ENCODE results near the gene DCC.

DCC gene

DNA sequence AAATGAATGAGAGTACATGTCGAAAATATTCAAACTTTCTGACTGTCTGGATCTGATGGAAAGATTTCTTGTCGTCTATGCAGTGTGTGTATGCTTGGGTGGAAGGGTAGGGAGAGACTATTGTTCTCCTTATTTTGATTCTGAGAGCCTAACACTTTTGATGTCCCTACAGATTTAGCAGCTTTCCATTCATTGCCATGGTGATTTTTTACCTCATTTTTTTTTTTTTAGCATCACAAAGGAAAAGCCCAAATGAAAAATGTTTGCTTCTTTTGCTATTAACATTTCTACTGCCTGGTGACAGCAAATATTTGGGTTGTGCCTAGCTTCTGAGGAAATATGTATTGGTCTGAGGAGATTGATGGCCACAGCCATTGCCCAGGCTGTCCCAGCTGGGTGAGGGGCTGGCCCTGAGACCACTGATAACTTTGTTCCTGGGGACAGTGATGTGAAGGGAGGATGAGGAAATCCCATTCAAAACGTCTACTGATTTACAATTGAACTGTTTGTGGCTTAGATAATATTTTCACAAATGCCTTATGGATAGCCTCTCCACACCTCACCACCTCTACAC lies 558.6 kb downstream of the DCC start:
- Histone ChIP-seq H3K9ac (no peak overlapping the region), H3K27ac (no peak overlapping the region), H3K4me3 (no peak overlapping the region), H3K27me3 (no peaks in the 10 kb centered on the region), H3K36me3 (no peaks in the 10 kb centered on the region), H3K9me3 (no peaks in the 10 kb centered on the region), H3K4me1 (no peaks in the 10 kb centered on the region), H3K4me2 (no peak overlapping the region), H4K20me1 (no peaks in the 10 kb centered on the region)
- TF ChIP-seq Cebpa-rat (IDR thresholded peaks at IDR 0.05): no peak

DNA sequence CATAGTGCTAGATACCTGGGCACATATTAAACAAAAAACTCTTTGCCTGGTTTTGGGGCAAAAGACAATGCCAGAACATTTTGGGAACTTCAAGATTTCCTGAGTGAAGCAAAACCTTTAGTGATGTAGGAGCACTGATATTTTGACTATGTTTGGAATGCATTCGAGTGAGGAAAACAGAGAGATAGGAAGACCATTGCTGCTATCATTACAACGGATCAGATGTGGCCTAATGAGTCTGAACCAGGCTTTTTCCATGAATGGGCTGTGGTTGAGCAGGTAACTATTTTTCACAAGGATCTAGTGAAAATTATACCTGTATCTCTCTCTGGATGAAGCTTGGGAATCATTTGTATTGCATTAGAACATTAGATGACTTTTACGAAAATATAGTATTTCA lies 562.2 kb downstream of the DCC start:
- H3K4me3 ChIP-seq: no peak overlapping the region
- no peak for TF ChIP-seq Cebpa-rat (IDR thresholded peaks at IDR 0.05)
- no peak overlapping the region for H3K4me2 ChIP-seq

DNA sequence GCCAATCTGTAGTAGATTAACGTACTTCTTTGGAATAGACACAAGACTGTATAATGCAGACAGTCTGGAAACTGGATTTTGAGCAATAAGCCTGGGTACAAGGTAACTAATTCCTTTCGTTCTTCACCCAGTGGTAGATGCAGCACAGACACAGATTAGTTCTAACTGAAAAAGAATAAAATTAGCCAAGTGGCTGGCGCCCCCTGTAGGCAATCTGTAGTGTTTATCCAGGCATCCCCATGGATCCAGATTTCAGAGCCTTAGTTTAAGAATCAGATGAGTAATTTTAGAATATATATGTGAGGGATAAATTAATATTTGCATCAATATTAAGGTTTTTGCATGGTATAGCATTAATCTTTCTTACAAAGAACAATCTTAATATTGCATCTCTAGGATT lies 563.9 kb downstream of the DCC start:
- H3K9me3 ChIP-seq: no peaks in the 10 kb centered on the region
- no peaks in the 10 kb centered on the region for H3K36me3 ChIP-seq
- no peak overlapping the region for H3K9ac ChIP-seq
- no peak overlapping the region for H3K27ac ChIP-seq
- no peaks in the 10 kb centered on the region for H3K4me1 ChIP-seq
- no peak overlapping the region for H3K4me2 ChIP-seq
- no peaks in the 10 kb centered on the region for H3K27me3 ChIP-seq
- H4K20me1 ChIP-seq: no peaks in the 10 kb centered on the region
- no peak overlapping the region for H3K4me3 ChIP-seq
- no peak for TF ChIP-seq Cebpa-rat (IDR thresholded peaks at IDR 0.05)

More for the DNA sequence above, 562.2 kb downstream of the DCC start:
- Histone ChIP-seq H4K20me1 (no peaks in the 10 kb centered on the region), H3K9ac (no peak overlapping the region), H3K27me3 (no peaks in the 10 kb centered on the region), H3K27ac (no peak overlapping the region), H3K36me3 (no peaks in the 10 kb centered on the region), H3K9me3 (no peaks in the 10 kb centered on the region), H3K4me1 (no peaks in the 10 kb centered on the region)

DNA sequence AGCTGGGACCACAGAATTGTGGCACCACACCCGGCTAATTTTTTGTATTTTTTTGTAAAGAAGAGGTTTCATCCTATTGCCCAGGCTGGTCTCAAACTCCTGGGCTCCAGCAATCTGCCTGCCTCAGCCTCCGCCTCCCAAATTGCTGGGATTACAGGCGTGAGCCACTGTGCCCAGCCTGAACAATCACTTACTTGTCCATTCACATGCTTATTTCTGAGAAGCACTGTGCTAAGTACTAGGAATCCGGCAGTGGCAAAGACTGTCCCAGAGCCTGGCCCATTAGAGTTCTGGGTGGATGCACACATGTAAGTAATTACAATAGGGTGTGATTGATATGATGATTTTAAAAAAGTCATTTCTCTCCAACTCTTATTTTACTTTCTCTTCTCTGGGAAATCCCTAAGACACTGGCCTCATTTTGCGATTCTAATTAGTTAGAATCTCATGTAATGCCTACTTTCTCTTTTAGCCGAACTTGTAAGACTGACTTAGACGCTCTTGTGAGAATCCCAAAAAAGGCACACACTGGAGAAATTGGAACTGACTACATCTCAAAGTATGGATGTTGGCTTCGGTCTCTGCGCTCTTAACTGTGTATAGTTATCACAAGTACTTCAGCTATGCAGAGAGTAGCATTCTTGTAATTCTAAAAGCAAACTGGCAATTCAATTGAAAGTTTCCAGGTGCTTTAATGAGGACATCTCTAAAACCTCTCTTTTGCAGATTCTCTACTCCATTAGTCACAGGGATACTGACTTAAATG lies 567.7 kb downstream of the DCC start:
- Histone ChIP-seq H3K27me3 (no peaks in the 10 kb centered on the region), H3K4me2 (no peak overlapping the region), H3K4me3 (no peak overlapping the region), H3K27ac (no peak overlapping the region), H3K36me3 (no peaks in the 10 kb centered on the region), H3K4me1 (no peaks in the 10 kb centered on the region), H3K9ac (no peak overlapping the region), H3K9me3 (no peaks in the 10 kb centered on the region), H4K20me1 (no peaks in the 10 kb centered on the region)
- no peak for TF ChIP-seq Cebpa-rat (IDR thresholded peaks at IDR 0.05)

DNA sequence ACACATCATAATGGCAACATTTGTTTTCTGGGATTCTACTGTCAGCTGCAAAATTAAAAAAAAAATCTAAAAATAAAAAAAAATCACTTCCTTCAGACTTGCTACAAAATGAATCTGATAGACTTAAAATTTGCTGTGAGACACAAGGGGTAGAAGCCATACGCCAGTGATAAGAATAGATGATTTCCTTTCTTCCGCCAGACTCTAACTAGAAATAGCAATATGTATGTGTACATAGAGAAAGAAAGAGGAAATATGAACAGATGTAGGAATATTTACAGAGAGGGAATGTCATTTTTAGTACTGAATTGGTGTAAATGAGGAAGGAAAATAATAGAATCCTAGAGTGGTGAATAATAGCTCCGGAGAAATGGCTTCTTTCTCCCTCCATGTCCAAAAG lies 574.2 kb downstream of the DCC start:
- Histone ChIP-seq H3K4me2 (peak overlapping the region; percentile 56), H3K4me3 (no peak overlapping the region), H3K36me3 (no peaks in the 10 kb centered on the region)

DNA sequence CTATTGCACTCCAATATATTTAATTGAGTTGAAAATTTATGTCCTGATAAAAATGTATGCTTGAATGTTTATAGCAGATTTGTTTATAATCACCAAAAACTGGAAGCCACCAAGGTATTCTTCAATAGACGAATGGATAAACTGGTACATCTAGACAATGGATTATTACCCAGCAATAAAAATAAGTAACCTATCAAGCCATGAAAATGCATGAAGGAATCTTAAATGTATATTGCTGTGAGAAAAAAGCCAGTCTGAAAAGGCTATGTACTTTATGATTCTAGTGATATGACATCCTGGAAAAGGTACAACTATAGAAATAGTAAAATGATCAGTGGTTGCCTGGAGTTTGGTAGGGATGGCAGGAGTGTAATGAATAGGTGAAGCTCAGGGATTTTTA lies 580.7 kb downstream of the DCC start:
- H3K4me1 ChIP-seq: no peaks in the 10 kb centered on the region
- H3K9ac ChIP-seq: no peak overlapping the region
- H3K27ac ChIP-seq: no peak overlapping the region
- TF ChIP-seq Cebpa-rat (IDR thresholded peaks at IDR 0.05): no peak
- H3K36me3 ChIP-seq: no peaks in the 10 kb centered on the region
- H3K27me3 ChIP-seq: no peaks in the 10 kb centered on the region
- H3K9me3 ChIP-seq: no peaks in the 10 kb centered on the region
- no peak overlapping the region for H3K4me2 ChIP-seq
- H4K20me1 ChIP-seq: no peaks in the 10 kb centered on the region
- H3K4me3 ChIP-seq: no peak overlapping the region

More for the DNA sequence above, 574.2 kb downstream of the DCC start:
- no peak overlapping the region for H3K9ac ChIP-seq
- H3K27me3 ChIP-seq: no peaks in the 10 kb centered on the region
- H3K4me1 ChIP-seq: peaks cover 28% of the 10 kb centered on the region
- H4K20me1 ChIP-seq: no peaks in the 10 kb centered on the region
- no peaks in the 10 kb centered on the region for H3K9me3 ChIP-seq
- TF ChIP-seq Cebpa-rat (IDR thresholded peaks at IDR 0.05): no peak
- H3K27ac ChIP-seq: no peak overlapping the region

DNA sequence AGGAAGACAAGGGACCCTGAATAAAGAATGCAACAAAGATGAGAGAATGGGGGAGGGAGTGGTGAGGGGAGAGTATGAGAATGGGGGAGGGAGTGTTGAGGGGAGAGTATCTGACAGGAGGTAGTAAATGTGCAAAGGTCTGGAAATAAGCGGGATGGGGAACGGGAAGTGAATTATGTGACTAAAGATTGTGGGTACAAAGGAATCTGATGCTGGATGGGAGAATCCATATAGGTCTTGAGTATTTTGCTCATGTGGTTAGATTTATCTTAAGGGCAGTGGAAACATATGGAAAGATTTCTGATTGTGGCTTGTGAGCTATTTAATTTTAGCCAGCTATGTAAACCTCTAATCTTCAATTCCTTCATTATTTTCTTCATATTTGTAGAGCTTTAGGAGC lies 593.4 kb downstream of the DCC start:
- TF ChIP-seq Cebpa-rat (IDR thresholded peaks at IDR 0.05): no peak
- H3K4me1 ChIP-seq: no peaks in the 10 kb centered on the region
- no peak overlapping the region for H3K9ac ChIP-seq
- no peaks in the 10 kb centered on the region for H3K36me3 ChIP-seq
- H3K4me3 ChIP-seq: no peak overlapping the region
- no peak overlapping the region for H3K4me2 ChIP-seq
- no peaks in the 10 kb centered on the region for H3K9me3 ChIP-seq
- no peaks in the 10 kb centered on the region for H4K20me1 ChIP-seq
- no peaks in the 10 kb centered on the region for H3K27me3 ChIP-seq
- H3K27ac ChIP-seq: no peak overlapping the region

DNA sequence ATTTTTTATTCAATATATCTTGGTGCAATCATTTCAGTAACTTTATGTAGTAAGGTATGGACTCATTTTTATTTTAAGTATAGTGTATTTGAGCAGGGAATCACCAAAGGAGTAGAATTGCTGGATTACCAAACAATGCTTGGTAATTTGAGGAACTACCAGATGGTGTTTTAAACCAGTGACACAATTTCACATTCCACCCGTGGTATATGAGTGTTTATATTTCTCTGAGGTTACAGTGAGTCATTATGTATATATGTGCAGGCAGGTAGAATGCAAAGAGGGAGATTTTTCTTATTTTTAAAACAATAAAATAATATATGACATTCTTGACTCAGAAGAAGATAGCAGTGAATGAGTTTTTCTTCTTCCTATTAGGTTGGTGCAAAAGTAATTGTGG lies 596.9 kb downstream of the DCC start:
- H3K9ac ChIP-seq: no peak overlapping the region
- no peak overlapping the region for H3K4me2 ChIP-seq
- H3K27me3 ChIP-seq: no peaks in the 10 kb centered on the region
- H3K9me3 ChIP-seq: peaks cover 13% of the 10 kb centered on the region; the same call in 1 of the 2 replicates
- no peaks in the 10 kb centered on the region for H4K20me1 ChIP-seq
- no peak overlapping the region for H3K27ac ChIP-seq
- H3K4me3 ChIP-seq: no peak overlapping the region
- no peaks in the 10 kb centered on the region for H3K36me3 ChIP-seq
- H3K4me1 ChIP-seq: peaks cover 6% of the 10 kb centered on the region; the same call in 1 of the 2 replicates
- no peak for TF ChIP-seq Cebpa-rat (IDR thresholded peaks at IDR 0.05)

DNA sequence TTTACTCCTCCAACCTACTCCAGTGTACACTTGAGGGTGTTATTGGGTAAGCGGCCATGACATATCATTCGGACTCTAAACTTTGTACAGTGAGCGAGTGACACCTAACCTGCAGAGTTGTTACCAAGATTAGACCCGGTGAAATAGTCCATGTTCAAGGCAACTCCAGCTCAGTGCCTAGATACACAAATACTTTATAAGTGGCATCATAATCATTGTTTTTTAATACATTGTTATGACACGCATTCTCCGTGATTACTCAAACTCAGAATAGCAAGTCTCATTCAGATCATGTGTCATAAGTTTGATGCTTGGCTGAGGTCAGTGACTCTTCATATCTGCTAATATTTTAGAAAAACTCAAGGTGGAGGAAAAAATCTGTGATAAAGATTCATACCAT lies 597.8 kb downstream of the DCC start:
- Histone ChIP-seq H4K20me1 (no peaks in the 10 kb centered on the region), H3K9ac (no peak overlapping the region), H3K4me1 (peaks cover 6% of the 10 kb centered on the region; the same call in 1 of the 2 replicates), H3K36me3 (peaks cover 3% of the 10 kb centered on the region; the same call in 1 of the 2 replicates), H3K4me2 (no peak overlapping the region), H3K4me3 (no peak overlapping the region), H3K9me3 (peaks cover 19% of the 10 kb centered on the region), H3K27ac (no peak overlapping the region), H3K27me3 (no peaks in the 10 kb centered on the region)
- TF ChIP-seq Cebpa-rat (IDR thresholded peaks at IDR 0.05): no peak

DNA sequence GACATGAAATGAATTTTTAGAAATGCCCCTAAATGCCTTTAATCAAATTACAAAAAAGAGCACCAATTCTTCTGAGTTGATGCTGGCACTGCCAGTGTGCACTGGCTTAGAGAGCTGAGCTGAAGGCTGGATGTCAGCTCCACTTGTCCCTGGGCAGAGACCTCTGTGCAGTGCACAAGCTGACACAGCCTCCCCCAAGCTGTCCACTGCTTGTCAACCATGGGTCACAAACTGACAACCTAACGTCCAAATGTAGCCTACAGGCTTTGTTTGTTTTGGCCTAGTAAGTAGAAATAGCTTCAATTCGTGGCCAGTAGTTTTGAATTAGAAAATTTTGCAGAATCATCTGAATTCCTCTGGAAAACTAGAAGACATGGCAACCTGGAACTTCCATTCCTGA lies 605.6 kb downstream of the DCC start:
- H3K4me3 ChIP-seq: no peak overlapping the region
- H3K4me2 ChIP-seq: peak overlapping the region; percentile 3; the same call in 1 of the 2 replicates
- no peaks in the 10 kb centered on the region for H4K20me1 ChIP-seq
- no peak overlapping the region for H3K9ac ChIP-seq
- H3K4me1 ChIP-seq: peaks cover 46% of the 10 kb centered on the region
- no peak overlapping the region; the same call in 1 of the 2 replicates for H3K27ac ChIP-seq
- TF ChIP-seq Cebpa-rat (IDR thresholded peaks at IDR 0.05): no peak
- H3K27me3 ChIP-seq: no peaks in the 10 kb centered on the region
- peaks cover 13% of the 10 kb centered on the region for H3K9me3 ChIP-seq
- peaks cover 3% of the 10 kb centered on the region; the same call in 1 of the 2 replicates for H3K36me3 ChIP-seq

Data from BLaER1 (cell line).